Frontal cortex (tissue), 4 donors: ENCODE measurements around the gene ATP2A3. TPM values are rescaled to one million over a fixed set of nuclear protein-coding genes. Genes with fewer than 3 reads are reported as not detected.
A peak's percentile ranks its signal among the peaks of the same experiment; 100 is the strongest.

ENCODE experiments used
- DNase-seq, 2 donors: peaks; one replicate each; pipeline ENCODE4 v3.0.0; 2012; ENCODE audit warnings: low spot score in 2 of 2
- FAIRE-seq: peaks from 2 replicates; lab custom pipeline; 2012; peaks lifted over from hg19 to GRCh38; lab: Jason Lieb, UNC
- total RNA-seq: library from RNA; depleted of rRNA; stranded (reverse); fragments of >200 nt; gene quantifications from one replicate; pipeline ENCODE4 v1.2.3, GENCODE V29; 2014
- donor health status: control.
- donor health status: control.
- donor health status: control.

Gene ATP2A3
- total RNA-seq, 1 donor from 2014 or later, result 2.4 TPM

- no peak for DNase-seq
- FAIRE-seq, result no peak
Observed at GRCh38 chr17:3885970-3886369, 78.3 kb downstream of the ATP2A3 start.

DNA sequence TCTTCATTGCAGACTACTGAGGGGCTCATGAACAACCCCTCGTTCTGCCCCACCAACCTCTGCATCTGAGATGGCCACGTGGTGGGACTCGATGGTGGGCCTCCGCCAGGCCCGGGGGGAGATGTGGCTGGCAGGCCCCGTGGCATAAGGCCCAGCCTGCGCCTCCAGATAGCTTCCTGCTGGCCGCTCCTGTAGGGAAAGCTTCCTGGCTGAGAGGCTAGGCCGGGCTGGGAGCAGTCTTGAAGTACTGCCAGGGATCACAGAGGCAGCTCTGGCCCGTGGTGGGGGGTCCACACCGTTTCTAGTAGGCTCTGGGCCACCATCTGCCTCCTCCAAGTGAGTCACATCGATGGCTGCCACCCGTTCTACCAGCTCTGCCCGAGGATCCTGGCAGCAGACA is 79.0 kb downstream of the ATP2A3 start:
- FAIRE-seq (no peak), DNase-seq (no peak)

GRCh38 chr17:3884188-3884587 is 80.0 kb downstream of the ATP2A3 start:
- DNase-seq (no peak), FAIRE-seq (no peak)

GRCh38 chr17:3882276-3882675 is 82.0 kb downstream of the ATP2A3 start:
- FAIRE-seq (no peak), DNase-seq (no peak)

GRCh38 chr17:3880983-3881382 is 83.3 kb downstream of the ATP2A3 start:
- FAIRE-seq (no peak), DNase-seq (no peak)

DNA sequence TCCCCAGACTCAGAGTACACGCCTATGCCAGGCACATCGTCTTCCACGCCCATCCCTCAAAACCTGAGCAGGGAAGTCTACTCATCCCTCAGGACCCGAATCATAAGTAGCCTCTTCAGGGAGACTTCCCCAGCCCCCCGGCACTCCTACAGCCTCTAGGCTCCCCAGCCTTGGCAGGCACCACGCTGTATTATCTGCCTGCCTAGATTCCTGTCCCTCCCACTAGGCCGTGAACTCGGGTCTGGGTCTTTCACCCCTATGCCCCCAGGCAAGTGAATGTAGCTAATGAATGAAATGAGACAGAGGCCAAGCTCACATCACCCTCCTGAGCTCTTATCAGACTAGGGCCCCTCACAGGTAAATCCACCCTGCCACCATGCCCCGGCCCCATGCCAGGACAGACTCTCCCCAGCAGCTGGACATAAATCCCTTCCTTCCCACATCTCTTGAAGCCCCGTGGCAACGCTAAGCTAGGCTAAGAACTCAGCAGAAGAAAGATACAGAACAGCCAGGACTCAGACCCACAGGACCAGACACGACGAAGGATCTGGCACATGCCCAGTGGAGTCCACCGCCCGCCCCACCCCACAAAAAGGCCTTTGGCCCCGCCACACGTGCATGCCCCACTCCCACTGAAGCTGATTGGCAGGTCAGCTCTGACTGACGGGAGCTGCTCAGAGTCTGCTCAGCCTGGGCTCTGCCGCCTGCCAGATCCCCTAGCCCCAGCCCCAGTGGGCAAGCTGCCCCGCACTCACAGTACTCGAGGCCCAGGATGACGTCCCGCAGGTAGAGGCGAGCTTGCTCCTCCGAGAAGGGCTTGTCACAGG is 84.4 kb downstream of the ATP2A3 start:
- FAIRE-seq, result no peak
- DNase-seq, result no peak

DNA sequence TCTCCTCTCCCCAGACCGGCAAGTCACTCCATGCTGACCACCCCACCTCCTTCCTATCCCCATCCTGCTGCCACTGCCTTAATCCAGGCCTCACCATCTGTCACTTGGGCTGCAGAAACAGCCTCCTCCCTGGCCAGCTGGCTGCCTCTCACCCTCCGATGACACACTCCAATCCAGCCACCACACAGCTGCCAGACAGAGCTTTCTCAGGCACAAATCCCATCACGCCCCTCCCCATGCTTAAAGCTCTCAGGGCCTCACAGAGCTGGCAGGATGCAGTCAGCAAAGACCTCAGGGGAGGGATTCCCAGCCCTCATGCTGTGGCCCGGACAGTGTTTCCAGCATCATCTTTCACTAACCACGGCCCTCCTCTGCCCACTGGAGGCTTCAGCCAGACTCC is 85.1 kb downstream of the ATP2A3 start:
- FAIRE-seq, result no peak
- peak in 1 of 2 donors; percentile 54 for DNase-seq

GRCh38 chr17:3877220-3877619 is 87.0 kb downstream of the ATP2A3 start:
- DNase-seq, result no peak
- no peak for FAIRE-seq

GRCh38 chr17:3875317-3875716 is 88.9 kb downstream of the ATP2A3 start:
- DNase-seq (no peak), FAIRE-seq (no peak)

Other genes starting within 250 kb of the ATP2A3 start
- gene HASPIN, start 240.5 kb downstream of the ATP2A3 start, total RNA-seq, result 0.82 TPM
- 11.0 TPM for gene ITGAE, start 163.2 kb downstream of the ATP2A3 start, total RNA-seq
- 20.8 TPM for gene NCBP3, start 118.2 kb downstream of the ATP2A3 start, total RNA-seq
- 9.0 TPM for gene CAMKK1, start 71.4 kb downstream of the ATP2A3 start, total RNA-seq
- gene P2RX1, start 48.0 kb downstream of the ATP2A3 start, total RNA-seq, result not detected
- gene ZZEF1, start 178.6 kb upstream of the ATP2A3 start, total RNA-seq, result 41.2 TPM
- gene CYB5D2, start 178.8 kb upstream of the ATP2A3 start, total RNA-seq, result 24.9 TPM